Neural cell (in vitro differentiated cells): ENCODE results near the gene C6orf120. TPM values are rescaled to one million over a fixed set of nuclear protein-coding genes. Genes with fewer than 3 reads are reported as not detected.
A peak's percentile ranks its signal among the peaks of the same experiment; 100 is the strongest.

ENCODE experiments used
- H2AFZ ChIP-seq: fragments of 200-600, 300-800 bp; sonication (generic), shearing (Covaris generic); 2 replicates; pipeline ENCODE4 v1.6.0; 2014; ENCODE audit warnings: low read depth, mild to moderate bottlenecking, antibody characterized with exemption, low read length, moderate library complexity
- H3F3A ChIP-seq: fragments of 200-600 bp; shearing (Covaris generic); 2 replicates; pipeline ENCODE4 v1.6.1; 2016; ENCODE audit warnings: mild to moderate bottlenecking, moderate library complexity, mixed read lengths, antibody characterized with exemption, low read length; ENCODE audit not compliant: insufficient read depth, poor library complexity, severe bottlenecking
- H3K27ac ChIP-seq: fragments of 200-600, 300-800 bp; sonication (generic), shearing (Covaris generic); 2 replicates; pipeline ENCODE4 v1.5.1; 2014; ENCODE audit warnings: mild to moderate bottlenecking, low read length, moderate library complexity
- H3K27me3 ChIP-seq: fragments of 300-800, 200-600 bp; sonication (generic), shearing (Covaris generic); 2 replicates; pipeline ENCODE4 v1.6.0; 2014; ENCODE audit warnings: mild to moderate bottlenecking, low read depth, low read length, moderate library complexity; ENCODE audit not compliant: insufficient read depth
- H3K36me3 ChIP-seq: fragments of 300-800, 200-600 bp; sonication (generic), shearing (Covaris generic); 2 replicates; pipeline ENCODE4 v1.5.1; 2014; ENCODE audit warnings: mild to moderate bottlenecking, antibody characterized with exemption, low read length, moderate library complexity; ENCODE audit not compliant: insufficient read depth
- H3K4me2 ChIP-seq: fragments of 300-800, 200-600 bp; sonication (generic), shearing (Covaris generic); 2 replicates; pipeline ENCODE4 v1.6.0; 2014; ENCODE audit warnings: mild to moderate bottlenecking, low read length
- H3K4me3 ChIP-seq: fragments of 300-800, 200-600 bp; sonication (generic), shearing (Covaris generic); 2 replicates; pipeline ENCODE4 v1.5.1; 2014; ENCODE audit warnings: mild to moderate bottlenecking, low read length, moderate library complexity
- H3K79me2 ChIP-seq: fragments of 200-600 bp; shearing (Covaris generic); replicated peaks from 2 replicates; pipeline ENCODE4 v1.6.0; 2014; ENCODE audit warnings: mild to moderate bottlenecking, low read length, moderate library complexity; ENCODE audit not compliant: insufficient read depth
- H3K9ac ChIP-seq: fragments of 300-800, 200-600 bp; sonication (generic), shearing (Covaris generic); 2 replicates; pipeline ENCODE4 v1.6.1; 2016; ENCODE audit warnings: mild to moderate bottlenecking, low read length, mixed read lengths
- H3K9me2 ChIP-seq: fragments of 200-600 bp; shearing (Covaris generic); 2 replicates; pipeline ENCODE4 v1.6.1; 2016; ENCODE audit warnings: mild to moderate bottlenecking, low read length, mixed read lengths; ENCODE audit not compliant: insufficient read depth
- H3K9me3 ChIP-seq: fragments of 200-600, 300-800 bp; sonication (generic), shearing (Covaris generic); 2 replicates; pipeline ENCODE4 v1.6.1; 2016; ENCODE audit warnings: mild to moderate bottlenecking, mixed run types, low read length, moderate library complexity, mixed read lengths
- H4K20me1 ChIP-seq: fragments of 200-600 bp; shearing (Covaris generic); 2 replicates; pipeline ENCODE4 v1.6.1; 2016; ENCODE audit warnings: mild to moderate bottlenecking, mixed run types; ENCODE audit not compliant: insufficient read depth
- CTCF ChIP-seq: fragments of 450-650 bp; IDR thresholded peaks from 2 replicates; pipeline ENCODE4 v1.5.1; 2014; ENCODE audit warnings: antibody characterized with exemption, mild to moderate bottlenecking, moderate library complexity; ENCODE audit not compliant: poor library complexity, severe bottlenecking
- EP300 ChIP-seq: fragments of 450-650 bp; conservative IDR thresholded peaks from 2 replicates; pipeline ENCODE4 v1.6.1; 2014; ENCODE audit warnings: antibody characterized with exemption, mild to moderate bottlenecking, moderate library complexity; ENCODE audit not compliant: poor library complexity, severe bottlenecking
- EZH2 ChIP-seq: fragments of 200-600, 300-800 bp; shearing (Covaris generic), sonication (generic); IDR thresholded peaks from 2 replicates; pipeline ENCODE4 v1.6.1; 2014; ENCODE audit warnings: antibody characterized with exemption, low read length, borderline replicate concordance, mild to moderate bottlenecking; ENCODE audit not compliant: insufficient read depth, poor library complexity, severe bottlenecking
- MXI1 ChIP-seq: fragments of 450-650 bp; conservative IDR thresholded peaks from 2 replicates; pipeline ENCODE4 v1.6.1; 2014; ENCODE audit warnings: antibody characterized with exemption, mild to moderate bottlenecking; ENCODE audit not compliant: poor library complexity, severe bottlenecking
- POLR2AphosphoS5 ChIP-seq: IDR thresholded peaks from 2 replicates; pipeline ENCODE4 v1.6.1; 2012
- RAD21 ChIP-seq: fragments of 450-650 bp; conservative IDR thresholded peaks from 2 replicates; pipeline ENCODE4 v1.6.1; 2014; ENCODE audit warnings: antibody characterized with exemption, mild to moderate bottlenecking, moderate library complexity
- REST ChIP-seq: IDR thresholded peaks from 2 replicates; pipeline ENCODE4 v1.6.1; 2012; ENCODE audit warnings: borderline replicate concordance
- SMC3 ChIP-seq: fragments of 450-650 bp; conservative IDR thresholded peaks from 2 replicates; pipeline ENCODE4 v1.6.1; 2014; ENCODE audit warnings: antibody characterized with exemption, mild to moderate bottlenecking, moderate library complexity; ENCODE audit not compliant: poor library complexity
- TAF1 ChIP-seq: IDR thresholded peaks from 2 replicates; pipeline ENCODE4 v1.6.1; 2012; ENCODE audit warnings: low read depth
- polyA plus RNA-seq: library from polyadenylated mRNA; depleted of rRNA; stranded (reverse); fragments of >200 nt; gene quantifications from 2 replicates; pipeline ENCODE4 v1.2.3, GENCODE V29; 2014

The C6orf120 gene
- polyA plus RNA-seq, 1 donor from 2014 or later: 17.8 TPM

- Histone ChIP-seq H3K36me3 (no peaks in the 10 kb centered on the region), H3K4me2 (peak overlapping the region; percentile 66), H4K20me1 (no peaks in the 10 kb centered on the region), H3F3A (no peaks in the 10 kb centered on the region), H3K27me3 (no peaks in the 10 kb centered on the region), H3K4me3 (peak overlapping the region; percentile 82), H3K27ac (no peak overlapping the region), H3K79me2 (peaks cover 29% of the 10 kb centered on the region), H3K9me2 (no peaks in the 10 kb centered on the region), H2AFZ (no peak overlapping the region), H3K9me3 (no peaks in the 10 kb centered on the region), H3K9ac (peak overlapping the region; percentile 96)
- TF ChIP-seq SMC3: no peak
- TF ChIP-seq TAF1: no peak
- no peak for TF ChIP-seq EP300
- TF ChIP-seq MXI1: no peak
Observed at GRCh38 chr6:169700296-169700695, 1.6 kb upstream of the C6orf120 start.

GRCh38 chr6:169701311-169701953 lies 494 bp upstream of the C6orf120 start:
- Histone ChIP-seq H4K20me1 (no peaks in the 10 kb centered on the region), H3F3A (no peaks in the 10 kb centered on the region), H3K27me3 (no peaks in the 10 kb centered on the region), H2AFZ (peak overlapping the region; percentile 86), H3K36me3 (no peaks in the 10 kb centered on the region), H3K27ac (peak overlapping the region; percentile 81), H3K79me2 (peaks cover 29% of the 10 kb centered on the region), H3K9ac (peak overlapping the region; percentile 96), H3K9me2 (no peaks in the 10 kb centered on the region), H3K4me2 (peak overlapping the region; percentile 66), H3K9me3 (no peaks in the 10 kb centered on the region), H3K4me3 (peak overlapping the region; percentile 82)
- TF ChIP-seq SMC3 (peak; percentile 61), POLR2AphosphoS5 (no peak), CTCF (no peak), RAD21 (peak; percentile 56), MXI1 (no peak)

- no peak for TF ChIP-seq SMC3
- no peak for TF ChIP-seq POLR2AphosphoS5
- no peak for TF ChIP-seq MXI1
- no peak for TF ChIP-seq REST
- TF ChIP-seq EZH2: no peak
- TF ChIP-seq EP300: no peak
- TF ChIP-seq RAD21: no peak
- no peak for TF ChIP-seq CTCF
- no peak for TF ChIP-seq TAF1
- no peaks in the 10 kb centered on the region for H4K20me1 ChIP-seq
- H3K27ac ChIP-seq: peak overlapping the region; percentile 81
- H3K9me3 ChIP-seq: no peaks in the 10 kb centered on the region
- no peaks in the 10 kb centered on the region for H3K9me2 ChIP-seq
- H3K27me3 ChIP-seq: no peaks in the 10 kb centered on the region
- peaks cover 29% of the 10 kb centered on the region for H3K79me2 ChIP-seq
- peak overlapping the region; percentile 97 for H3K4me2 ChIP-seq
- peaks cover under 1% of the 10 kb centered on the region for H3K36me3 ChIP-seq
- H3K4me3 ChIP-seq: peak overlapping the region; percentile 82
- peak overlapping the region; percentile 96 for H3K9ac ChIP-seq
- no peaks in the 10 kb centered on the region for H3F3A ChIP-seq
- H2AFZ ChIP-seq: peak overlapping the region; percentile 86
Observed at GRCh38 chr6:169702840-169703246, 917 bp downstream of the C6orf120 start.
